ENCODE results near the gene PRELID3B.
"Not testable (repeated sequence)": the region's sequence is repeated elsewhere in the genome, so short reads cannot be mapped to it uniquely, and the experiment has no call there.

Gene PRELID3B

DNA sequence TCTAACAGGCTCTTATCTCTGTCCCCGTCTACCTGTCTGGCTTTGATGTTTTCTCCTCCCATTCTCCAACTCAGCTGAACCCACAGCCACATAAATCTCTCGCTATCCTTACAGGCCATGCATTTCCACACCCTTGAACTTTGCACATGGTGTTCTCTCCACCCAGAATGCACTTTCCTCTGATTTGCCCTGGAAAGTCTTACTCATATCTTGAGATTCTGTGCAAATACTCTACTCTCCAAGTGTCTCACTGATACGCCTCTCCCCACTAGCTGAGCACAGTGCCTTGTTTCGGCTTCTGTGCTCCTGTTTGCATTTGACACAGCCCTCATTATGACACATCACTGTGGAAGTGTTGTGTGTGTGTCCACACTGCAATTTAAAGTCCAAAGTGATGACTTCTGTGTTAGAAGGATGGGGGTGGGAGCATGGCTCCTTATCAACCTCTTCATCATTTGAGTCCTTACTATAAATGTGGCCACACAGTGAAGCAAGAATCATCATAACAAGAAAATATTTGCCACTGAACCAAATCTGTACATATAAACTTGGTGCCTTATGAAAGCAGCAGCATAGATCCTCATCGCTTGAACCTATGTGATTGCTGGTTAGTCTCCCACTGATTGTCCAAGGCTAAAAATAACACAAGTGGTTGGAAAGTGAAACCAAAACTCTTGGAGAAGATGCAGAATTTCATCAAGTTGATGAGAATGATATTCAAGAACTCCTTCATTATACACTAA, 5.5 kb upstream of the PRELID3B start:
- DNase-seq = peak; percentile 68

DNA sequence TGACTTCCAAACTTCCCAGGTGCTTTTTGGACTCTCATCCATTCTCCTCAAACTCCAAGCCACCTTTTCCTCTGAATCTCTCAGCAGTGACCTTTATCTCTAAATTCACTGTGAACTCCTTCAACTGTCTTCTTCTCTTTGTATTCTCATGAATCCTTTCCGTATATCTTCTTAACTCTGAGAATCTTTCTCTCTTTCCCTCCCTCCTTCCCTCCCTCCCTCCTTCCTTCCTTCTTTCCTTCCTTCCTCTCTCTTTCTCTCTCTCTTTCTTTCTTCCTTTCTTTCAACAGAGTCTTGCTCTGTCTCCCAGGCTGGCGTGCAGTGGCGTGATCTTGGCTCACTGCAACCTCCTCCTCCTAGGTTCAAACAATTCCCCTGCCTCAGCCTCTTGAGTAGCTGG, 4.3 kb upstream of the PRELID3B start:
- DNase-seq = no peak

GRCh38 chr20:59044796-59045195, 2.2 kb upstream of the PRELID3B start:
- DNase-seq = no peak

- DNase-seq = no peak
Observed at GRCh38 chr20:59044295-59044694, 1.7 kb upstream of the PRELID3B start.

DNA sequence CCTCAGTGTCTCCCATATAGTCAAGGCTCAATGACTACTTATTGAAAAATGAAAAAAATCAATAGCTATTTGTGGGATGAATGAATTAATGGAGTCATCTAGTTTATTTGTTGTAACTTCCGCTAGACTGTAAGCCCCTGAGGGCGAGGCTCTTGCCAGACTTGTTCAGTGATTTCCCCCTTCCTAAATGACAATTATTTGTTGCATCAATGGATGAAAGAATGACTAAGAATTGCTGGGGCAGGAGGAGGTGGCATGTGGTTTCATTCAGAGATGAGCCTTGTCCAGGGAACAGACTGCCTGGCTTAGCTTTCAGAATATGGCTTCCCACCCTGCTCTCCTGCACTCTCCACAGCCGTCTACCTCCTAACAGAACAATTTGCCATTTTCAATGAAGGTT, 1.1 kb upstream of the PRELID3B start:
- DNase-seq = no peak

DNA sequence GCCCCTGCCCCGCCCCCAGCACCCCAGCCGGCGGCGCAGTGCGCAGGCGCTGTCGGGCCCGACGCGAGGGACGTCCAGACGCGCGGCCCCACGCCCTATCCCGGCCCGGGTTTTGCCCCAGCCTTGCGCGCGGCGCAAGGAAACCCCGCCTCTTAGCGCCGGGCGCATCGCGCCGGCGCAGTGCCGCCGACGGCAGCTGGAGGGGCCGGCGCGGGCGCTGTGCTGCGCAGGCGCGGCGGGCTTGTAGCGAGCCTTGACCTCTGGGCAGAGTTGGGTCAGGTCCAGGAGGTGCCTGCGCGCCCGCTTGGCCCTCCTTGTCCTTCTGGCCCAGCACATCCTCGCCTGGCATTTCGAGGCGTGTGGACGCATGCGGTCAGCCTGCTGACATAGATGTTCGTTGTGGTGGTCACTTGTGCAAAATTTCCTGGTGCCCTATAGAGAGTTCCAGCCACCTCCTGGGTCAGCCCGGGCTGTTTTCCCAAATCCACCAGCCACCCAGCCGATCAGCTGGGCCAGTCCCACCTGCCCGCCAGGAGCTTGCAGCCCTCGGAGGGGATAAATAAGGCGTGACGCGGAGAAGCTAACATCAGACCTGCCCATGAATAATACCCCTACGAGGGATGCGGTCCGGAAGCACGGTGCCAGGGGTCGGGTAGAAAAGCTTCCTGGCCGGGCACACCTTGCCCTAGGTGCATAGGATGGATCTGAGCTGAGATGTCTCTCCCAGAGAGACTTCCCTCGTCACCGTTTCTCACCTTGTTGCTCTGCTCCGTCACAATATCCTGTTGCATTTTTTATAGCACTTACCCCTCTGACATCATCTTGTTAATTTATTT, 428 bp upstream of the PRELID3B start:
- DNase-seq = peak; percentile 95

GRCh38 chr20:59041487-59041886, 1.1 kb downstream of the PRELID3B start:
- DNase-seq = not testable (repeated sequence)

GRCh38 chr20:59040667-59041066, 1.9 kb downstream of the PRELID3B start:
- DNase-seq = no peak

- no peak for DNase-seq
Observed at GRCh38 chr20:59039233-59039632, 3.4 kb downstream of the PRELID3B start.

- no peak for DNase-seq
Observed at GRCh38 chr20:59037386-59037785, 5.2 kb downstream of the PRELID3B start.

DNA sequence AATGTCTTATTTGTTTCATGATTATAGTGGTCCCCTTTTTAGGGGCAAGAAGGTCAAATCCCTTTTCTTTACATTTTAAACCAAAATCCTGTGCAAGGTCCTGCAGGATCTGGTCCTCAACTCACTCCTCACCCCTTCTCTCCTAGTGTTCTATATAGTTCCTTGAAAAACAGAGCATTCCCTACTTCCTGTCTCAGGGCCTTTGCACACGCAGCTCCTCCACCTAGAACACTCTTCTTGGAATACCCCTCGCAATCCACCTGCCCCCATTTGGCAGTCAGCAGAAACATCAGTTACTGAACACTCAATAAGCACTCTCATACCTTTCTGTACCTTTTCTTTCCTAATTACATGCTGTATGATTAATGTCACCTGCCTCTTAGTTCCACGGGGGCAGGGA, 7.2 kb downstream of the PRELID3B start:
- DNase-seq = no peak

GRCh38 chr20:59033616-59034165, 8.9 kb downstream of the PRELID3B start:
- no peak for DNase-seq

GRCh38 chr20:59033093-59033492, 9.5 kb downstream of the PRELID3B start:
- DNase-seq = no peak

- DNase-seq = no peak
Observed at GRCh38 chr20:59032713-59033059, 9.9 kb downstream of the PRELID3B start.

DNA sequence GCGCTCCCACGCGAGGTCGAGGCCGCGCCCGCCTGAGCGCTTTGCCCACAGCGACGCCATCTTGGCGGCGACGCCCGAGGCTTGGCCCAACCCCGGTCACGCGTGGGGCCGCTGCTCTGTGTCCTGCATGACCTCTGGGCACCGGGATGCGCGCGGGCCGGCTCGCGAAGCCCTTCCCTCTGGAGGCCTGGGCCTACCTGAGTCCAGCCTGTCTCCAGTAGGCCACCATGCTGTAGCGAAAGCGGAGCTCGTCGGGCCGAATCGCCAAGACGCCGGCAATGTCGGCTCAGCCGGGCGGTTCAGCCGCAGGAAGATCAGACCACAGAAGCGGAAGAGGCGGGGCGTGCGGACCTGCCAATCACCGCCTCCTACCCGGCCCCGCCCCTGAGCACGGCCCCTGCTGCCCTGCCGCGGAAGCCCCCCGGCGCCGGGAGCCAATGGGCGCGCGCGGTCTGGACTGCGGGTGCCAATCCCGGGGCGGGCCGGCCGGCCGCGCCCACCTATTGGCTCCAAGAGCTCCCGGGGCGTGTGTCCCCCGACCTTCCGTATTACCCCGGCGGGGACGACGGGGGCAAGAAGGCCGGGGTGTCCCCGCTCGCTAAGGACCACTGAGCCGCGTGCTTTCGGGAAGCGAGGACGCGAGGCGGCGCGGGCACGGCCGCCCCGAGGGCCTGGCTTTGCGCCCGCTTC, 10.4 kb downstream of the PRELID3B start, which contains the start of gene ATP5F1E:
TSS of gene ATP5F1E (minus strand) at position 313 of the 690 bp plus-strand sequence. CDS start at position 229, 84 bp downstream.
- DNase-seq = peak; percentile 98

DNA sequence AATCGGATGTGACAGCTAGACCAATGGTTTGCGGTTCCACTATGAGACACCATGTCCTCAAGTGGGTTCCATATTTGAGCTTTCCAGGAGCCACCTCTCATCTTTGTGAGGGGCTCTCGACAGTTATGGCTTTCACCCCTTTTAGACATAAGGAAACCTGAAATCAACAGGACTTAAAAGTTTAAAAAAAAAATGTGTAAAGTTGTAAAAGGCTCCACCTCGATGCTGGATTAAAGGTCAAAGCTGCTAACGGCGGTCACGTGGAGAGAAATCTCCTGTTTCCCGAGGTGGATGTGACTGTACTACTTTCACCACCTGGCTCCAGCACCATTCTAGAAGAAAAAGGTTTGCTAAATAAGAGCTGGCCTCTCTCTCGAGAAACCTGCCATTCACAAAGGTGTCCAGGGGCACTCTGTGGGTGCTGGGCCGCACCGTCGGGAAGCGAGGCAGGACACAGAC, 11.0 kb downstream of the PRELID3B start:
- no peak for DNase-seq

- DNase-seq = no peak
Observed at GRCh38 chr20:59030911-59031563, 11.5 kb downstream of the PRELID3B start.

DNA sequence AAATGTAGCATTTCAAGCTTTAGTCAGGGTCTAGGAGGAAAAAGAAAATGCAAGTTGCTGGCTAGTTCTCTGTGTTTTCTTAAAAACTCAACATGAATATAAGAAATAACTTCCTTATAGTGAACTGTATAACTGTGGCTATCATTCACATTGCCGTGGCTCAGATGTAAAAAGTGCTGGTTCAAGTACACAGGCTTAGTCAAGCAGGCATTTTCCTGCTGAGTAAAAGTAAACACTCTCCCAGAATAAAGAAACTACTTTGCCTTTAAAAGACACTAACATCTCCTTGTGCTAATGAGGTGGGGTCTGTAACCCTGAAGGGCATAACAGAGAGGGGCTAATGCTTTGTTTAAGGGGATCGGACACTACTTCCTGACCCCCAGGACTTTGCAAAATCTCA, 13.8 kb downstream of the PRELID3B start:
- DNase-seq = no peak

GRCh38 chr20:59027741-59028320, 14.8 kb downstream of the PRELID3B start:
- no peak for DNase-seq

DNA sequence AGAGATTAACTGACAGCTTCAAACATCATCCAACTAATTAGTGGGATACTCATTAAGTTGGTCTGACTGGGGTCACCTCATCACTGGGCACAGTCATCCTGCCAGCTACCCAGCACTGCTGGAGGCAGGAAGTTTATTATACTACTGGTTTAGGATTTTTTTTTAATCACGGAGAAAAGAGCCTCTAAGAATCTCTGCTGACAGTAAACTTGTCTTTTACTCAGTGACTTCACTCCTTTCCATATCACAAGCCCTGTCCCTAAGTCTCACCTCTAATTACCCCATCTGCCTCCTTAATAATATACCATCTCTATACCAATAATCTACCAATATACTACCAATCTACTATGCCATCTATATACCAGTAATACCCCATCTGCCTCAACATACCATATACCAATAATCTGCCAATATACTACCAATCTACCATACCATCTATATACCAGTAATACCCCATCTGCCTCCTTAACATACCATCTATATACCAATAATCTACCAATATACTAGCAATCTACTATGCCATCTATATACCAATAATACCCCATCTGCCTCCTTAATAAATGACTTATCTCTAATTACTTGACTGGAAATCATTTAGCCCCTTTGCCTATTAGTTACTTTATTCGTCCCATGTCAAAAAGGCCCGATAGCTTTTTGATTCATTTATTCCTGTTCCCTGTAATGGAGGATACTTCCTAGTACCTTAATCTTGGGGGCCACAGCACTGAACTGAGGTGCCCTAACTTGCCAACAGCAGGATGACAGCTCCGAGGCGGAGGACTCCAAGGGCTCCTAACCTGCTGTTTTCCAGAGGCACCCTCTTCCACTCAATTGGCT, 15.5 kb downstream of the PRELID3B start:
- DNase-seq = no peak

DNA sequence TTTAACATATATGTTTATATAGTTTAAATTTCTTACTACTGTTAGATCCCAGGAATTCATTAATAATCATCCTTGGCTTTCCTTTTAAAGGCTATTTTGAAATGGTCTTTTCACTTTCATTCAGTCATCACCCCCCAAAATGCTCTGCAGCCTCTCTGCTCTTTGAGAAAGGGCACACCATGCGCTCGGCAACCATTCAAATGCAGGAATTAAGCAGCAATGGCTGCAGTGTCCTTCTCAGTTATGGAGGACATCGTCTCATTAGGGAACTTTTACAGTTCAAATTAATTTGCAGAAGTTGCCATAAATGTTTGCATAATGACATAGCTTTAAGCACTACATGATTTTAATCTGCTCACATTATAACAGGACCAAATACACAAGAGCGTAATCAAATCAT, 17.1 kb downstream of the PRELID3B start:
- DNase-seq = no peak
